WTC11 (cell line): ENCODE measurements around the gene TRMT11.

Experiments
- CTCF ChIP-seq: fragments of 200-600 bp; IDR thresholded peaks from 2 replicates; pipeline ENCODE4 v1.8.0; 2022; ENCODE audit warnings: antibody characterized with exemption
- ZNF232 ChIP-seq: sonication (generic); formaldehyde crosslinking; IDR thresholded peaks from 2 replicates; pipeline ENCODE4 v1.8.0; 2022; ENCODE audit warnings: mild to moderate bottlenecking, missing genetic modification reagents

GRCh38 chr6:126027601-126028000, 41.3 kb downstream of the TRMT11 start:
- TF ChIP-seq CTCF (no peak), ZNF232 (no peak)
